ENCODE measurements around the gene DBT.

DBT gene

GRCh38 chr1:100147875-100148274, 101.8 kb downstream of the DBT start:
- Histone ChIP-seq H3K4me3 (ENCODE audit: low read depth in 1 of 2, low read length in 2 of 2) (no peak overlapping the region), H3K36me3 (ENCODE audit: control insufficient read depth in 1 of 2, insufficient read depth in 2 of 2, low read length in 2 of 2) (peaks cover 39 to 40% of the 10 kb centered on the region in 2 donors), H3K9me3 (ENCODE audit: control insufficient read depth in 1 of 2, low read length in 2 of 2) (no peaks in the 10 kb centered on the region), H3K27ac (ENCODE audit: low read length) (no peak overlapping the region), H3K27me3 (ENCODE audit: low read depth, low read length) (no peaks in the 10 kb centered on the region), H3K4me1 (ENCODE audit: control insufficient read depth in 1 of 2, insufficient read depth in 2 of 2, low read length in 2 of 2) (no peaks in the 10 kb centered on the region)

- Histone ChIP-seq H3K4me1 (ENCODE audit: control insufficient read depth in 1 of 2, insufficient read depth in 2 of 2, low read length in 2 of 2) (no peaks in the 10 kb centered on the region), H3K9me3 (ENCODE audit: control insufficient read depth in 1 of 2, low read length in 2 of 2) (no peaks in the 10 kb centered on the region), H3K4me3 (ENCODE audit: low read depth in 1 of 2, low read length in 2 of 2) (no peak overlapping the region), H3K36me3 (ENCODE audit: control insufficient read depth in 1 of 2, insufficient read depth in 2 of 2, low read length in 2 of 2) (peaks cover 45 to 47% of the 10 kb centered on the region in 2 donors), H3K27ac (ENCODE audit: low read length) (no peak overlapping the region), H3K27me3 (ENCODE audit: low read depth, low read length) (no peaks in the 10 kb centered on the region)
These were observed 102.7 kb downstream of the DBT start for GRCh38 chr1:100146958-100147357.

GRCh38 chr1:100145116-100145515, 104.5 kb downstream of the DBT start:
- no peak overlapping the region for H3K4me3 ChIP-seq (ENCODE audit: low read depth in 1 of 2, low read length in 2 of 2)
- no peaks in the 10 kb centered on the region for H3K27me3 ChIP-seq (ENCODE audit: low read depth, low read length)
- H3K9me3 ChIP-seq (ENCODE audit: control insufficient read depth in 1 of 2, low read length in 2 of 2): no peaks in the 10 kb centered on the region
- no peaks in the 10 kb centered on the region for H3K4me1 ChIP-seq (ENCODE audit: control insufficient read depth in 1 of 2, insufficient read depth in 2 of 2, low read length in 2 of 2)
- H3K27ac ChIP-seq (ENCODE audit: low read length): no peak overlapping the region
- peaks cover 52 to 55% of the 10 kb centered on the region in 2 donors for H3K36me3 ChIP-seq (ENCODE audit: control insufficient read depth in 1 of 2, insufficient read depth in 2 of 2, low read length in 2 of 2)

- H3K4me1 ChIP-seq (ENCODE audit: control insufficient read depth in 1 of 2, insufficient read depth in 2 of 2, low read length in 2 of 2): no peaks in the 10 kb centered on the region
- no peaks in the 10 kb centered on the region for H3K9me3 ChIP-seq (ENCODE audit: control insufficient read depth in 1 of 2, low read length in 2 of 2)
- H3K27ac ChIP-seq (ENCODE audit: low read length): no peak overlapping the region
- peaks cover 59 to 60% of the 10 kb centered on the region in 2 donors for H3K36me3 ChIP-seq (ENCODE audit: control insufficient read depth in 1 of 2, insufficient read depth in 2 of 2, low read length in 2 of 2)
- H3K27me3 ChIP-seq (ENCODE audit: low read depth, low read length): no peaks in the 10 kb centered on the region
- no peak overlapping the region for H3K4me3 ChIP-seq (ENCODE audit: low read depth in 1 of 2, low read length in 2 of 2)
These were observed 107.3 kb downstream of the DBT start for GRCh38 chr1:100142343-100142742.

- Histone ChIP-seq H3K4me3 (ENCODE audit: low read depth in 1 of 2, low read length in 2 of 2) (no peak overlapping the region), H3K4me1 (ENCODE audit: control insufficient read depth in 1 of 2, insufficient read depth in 2 of 2, low read length in 2 of 2) (no peaks in the 10 kb centered on the region), H3K9me3 (ENCODE audit: control insufficient read depth in 1 of 2, low read length in 2 of 2) (no peaks in the 10 kb centered on the region), H3K27ac (ENCODE audit: low read length) (no peak overlapping the region), H3K27me3 (ENCODE audit: low read depth, low read length) (no peaks in the 10 kb centered on the region), H3K36me3 (ENCODE audit: control insufficient read depth in 1 of 2, insufficient read depth in 2 of 2, low read length in 2 of 2) (peaks cover 59 to 65% of the 10 kb centered on the region in 2 donors)
These were observed 108.4 kb downstream of the DBT start for GRCh38 chr1:100141192-100141591.

- peaks cover 0 to 18% of the 10 kb centered on the region in 2 donors for H3K4me1 ChIP-seq (ENCODE audit: control insufficient read depth in 1 of 2, insufficient read depth in 2 of 2, low read length in 2 of 2)
- no peaks in the 10 kb centered on the region for H3K27me3 ChIP-seq (ENCODE audit: low read depth, low read length)
- no peak overlapping the region for H3K27ac ChIP-seq (ENCODE audit: low read length)
- H3K36me3 ChIP-seq (ENCODE audit: control insufficient read depth in 1 of 2, insufficient read depth in 2 of 2, low read length in 2 of 2): peaks cover 34 to 38% of the 10 kb centered on the region in 2 donors
- no peaks in the 10 kb centered on the region for H3K9me3 ChIP-seq (ENCODE audit: control insufficient read depth in 1 of 2, low read length in 2 of 2)
- no peak overlapping the region for H3K4me3 ChIP-seq (ENCODE audit: low read depth in 1 of 2, low read length in 2 of 2)
These were observed 112.0 kb downstream of the DBT start for GRCh38 chr1:100137602-100138001.
